ENCODE measurements around the gene GPS2.
A peak's percentile ranks its signal among the peaks of the same experiment; 100 is the strongest.

Gene GPS2

GRCh38 chr17:7314719-7315569 is at the start of gene GPS2:
GPS2 (minus strand) TSS chr17:7315360; CDS start chr17:7315052, 308 bp downstream.
- H3K4me1 ChIP-seq (ENCODE audit: control insufficient read depth, insufficient read depth, low read length): peaks cover 46% of the 10 kb centered on the region
- H3K4me3 ChIP-seq (ENCODE audit: low read length): peak within 1 kb of the TSS; percentile 90
- H3K27me3 ChIP-seq (replicated peaks; ENCODE audit: control insufficient read depth, insufficient read depth, low read length): no peaks in the 10 kb centered on the region
- H3K9me3 ChIP-seq (ENCODE audit: control insufficient read depth, low read length): no peaks in the 10 kb centered on the region
- H3K9ac ChIP-seq (ENCODE audit: low read length): peak within 1 kb of the TSS; percentile 91
- peaks cover 67% of the 10 kb centered on the region for H3K36me3 ChIP-seq (ENCODE audit: control insufficient read depth, insufficient read depth, low read length, severe bottlenecking)
- peak; percentile 93 for DNase-seq (ENCODE audit: low read depth)

- H3K4me3 ChIP-seq (ENCODE audit: low read length): no peak overlapping the region
- no peak for DNase-seq (ENCODE audit: low read depth)
- no peaks in the 10 kb centered on the region for H3K36me3 ChIP-seq (ENCODE audit: control insufficient read depth, insufficient read depth, low read length, severe bottlenecking)
- no peak overlapping the region for H3K9ac ChIP-seq (ENCODE audit: low read length)
- H3K9me3 ChIP-seq (ENCODE audit: control insufficient read depth, low read length): no peaks in the 10 kb centered on the region
- H3K4me1 ChIP-seq (ENCODE audit: control insufficient read depth, insufficient read depth, low read length): peaks cover 9% of the 10 kb centered on the region
- H3K27me3 ChIP-seq (replicated peaks; ENCODE audit: control insufficient read depth, insufficient read depth, low read length): no peaks in the 10 kb centered on the region
Observed at GRCh38 chr17:7363311-7363710, 48.2 kb upstream of the GPS2 start.

GRCh38 chr17:7361906-7362305 is 46.7 kb upstream of the GPS2 start:
- no peak for DNase-seq (ENCODE audit: low read depth)
- Histone ChIP-seq H3K36me3 (ENCODE audit: control insufficient read depth, insufficient read depth, low read length, severe bottlenecking) (no peaks in the 10 kb centered on the region), H3K9me3 (ENCODE audit: control insufficient read depth, low read length) (no peaks in the 10 kb centered on the region), H3K4me1 (ENCODE audit: control insufficient read depth, insufficient read depth, low read length) (peaks cover 9% of the 10 kb centered on the region), H3K27me3 (replicated peaks; ENCODE audit: control insufficient read depth, insufficient read depth, low read length) (no peaks in the 10 kb centered on the region), H3K9ac (ENCODE audit: low read length) (no peak overlapping the region), H3K4me3 (ENCODE audit: low read length) (no peak overlapping the region)

- H3K9ac ChIP-seq (ENCODE audit: low read length): no peak overlapping the region
- H3K4me1 ChIP-seq (ENCODE audit: control insufficient read depth, insufficient read depth, low read length): peaks cover 30% of the 10 kb centered on the region
- no peaks in the 10 kb centered on the region for H3K27me3 ChIP-seq (replicated peaks; ENCODE audit: control insufficient read depth, insufficient read depth, low read length)
- DNase-seq (ENCODE audit: low read depth): no peak
- no peaks in the 10 kb centered on the region for H3K9me3 ChIP-seq (ENCODE audit: control insufficient read depth, low read length)
- no peaks in the 10 kb centered on the region for H3K36me3 ChIP-seq (ENCODE audit: control insufficient read depth, insufficient read depth, low read length, severe bottlenecking)
- H3K4me3 ChIP-seq (ENCODE audit: low read length): no peak overlapping the region
Observed at GRCh38 chr17:7357381-7357780, 42.2 kb upstream of the GPS2 start.

GRCh38 chr17:7356756-7357155 is 41.6 kb upstream of the GPS2 start:
- H3K4me1 ChIP-seq (ENCODE audit: control insufficient read depth, insufficient read depth, low read length): peaks cover 31% of the 10 kb centered on the region
- DNase-seq (ENCODE audit: low read depth): no peak

GRCh38 chr17:7356072-7356549 is 41.0 kb upstream of the GPS2 start:
- DNase-seq (ENCODE audit: low read depth): peak; percentile 82
- H3K4me3 ChIP-seq (ENCODE audit: low read length): no peak overlapping the region
- H3K4me1 ChIP-seq (ENCODE audit: control insufficient read depth, insufficient read depth, low read length): peaks cover 31% of the 10 kb centered on the region
- peak overlapping the region; percentile 27 for H3K9ac ChIP-seq (ENCODE audit: low read length)
- H3K27me3 ChIP-seq (replicated peaks; ENCODE audit: control insufficient read depth, insufficient read depth, low read length): no peaks in the 10 kb centered on the region
- H3K9me3 ChIP-seq (ENCODE audit: control insufficient read depth, low read length): no peaks in the 10 kb centered on the region
- H3K36me3 ChIP-seq (ENCODE audit: control insufficient read depth, insufficient read depth, low read length, severe bottlenecking): no peaks in the 10 kb centered on the region

More at GRCh38 chr17:7356756-7357155, 41.6 kb upstream of the GPS2 start:
- Histone ChIP-seq H3K36me3 (ENCODE audit: control insufficient read depth, insufficient read depth, low read length, severe bottlenecking) (no peaks in the 10 kb centered on the region), H3K27me3 (replicated peaks; ENCODE audit: control insufficient read depth, insufficient read depth, low read length) (no peaks in the 10 kb centered on the region), H3K9ac (ENCODE audit: low read length) (no peak overlapping the region), H3K4me3 (ENCODE audit: low read length) (no peak overlapping the region), H3K9me3 (ENCODE audit: control insufficient read depth, low read length) (no peaks in the 10 kb centered on the region)

GRCh38 chr17:7355573-7355972 is 40.4 kb upstream of the GPS2 start:
- DNase-seq (ENCODE audit: low read depth): no peak
- no peaks in the 10 kb centered on the region for H3K27me3 ChIP-seq (replicated peaks; ENCODE audit: control insufficient read depth, insufficient read depth, low read length)
- H3K9me3 ChIP-seq (ENCODE audit: control insufficient read depth, low read length): no peaks in the 10 kb centered on the region

GRCh38 chr17:7355053-7355452 is 39.9 kb upstream of the GPS2 start, which contains the start of gene TMEM95:
TMEM95 (plus strand) TSS chr17:7355156; CDS start chr17:7355205, 49 bp downstream.
- peak; percentile 49 for DNase-seq (ENCODE audit: low read depth)
- H3K36me3 ChIP-seq (ENCODE audit: control insufficient read depth, insufficient read depth, low read length, severe bottlenecking): no peaks in the 10 kb centered on the region
- no peaks in the 10 kb centered on the region for H3K27me3 ChIP-seq (replicated peaks; ENCODE audit: control insufficient read depth, insufficient read depth, low read length)
- H3K9ac ChIP-seq (ENCODE audit: low read length): peak within 1 kb of the TSS; percentile 100
- H3K4me3 ChIP-seq (ENCODE audit: low read length): peak within 1 kb of the TSS; percentile 97
- no peaks in the 10 kb centered on the region for H3K9me3 ChIP-seq (ENCODE audit: control insufficient read depth, low read length)
- peaks cover 34% of the 10 kb centered on the region for H3K4me1 ChIP-seq (ENCODE audit: control insufficient read depth, insufficient read depth, low read length)

More at GRCh38 chr17:7355573-7355972, 40.4 kb upstream of the GPS2 start:
- H3K36me3 ChIP-seq (ENCODE audit: control insufficient read depth, insufficient read depth, low read length, severe bottlenecking): no peaks in the 10 kb centered on the region
- H3K9ac ChIP-seq (ENCODE audit: low read length): peak overlapping the region; percentile 27
- no peak overlapping the region for H3K4me3 ChIP-seq (ENCODE audit: low read length)
- peaks cover 34% of the 10 kb centered on the region for H3K4me1 ChIP-seq (ENCODE audit: control insufficient read depth, insufficient read depth, low read length)

GRCh38 chr17:7354262-7354843 is 39.2 kb upstream of the GPS2 start:
- H3K9me3 ChIP-seq (ENCODE audit: control insufficient read depth, low read length): no peaks in the 10 kb centered on the region
- peak overlapping the region; percentile 97 for H3K4me3 ChIP-seq (ENCODE audit: low read length)
- H3K9ac ChIP-seq (ENCODE audit: low read length): peak overlapping the region; percentile 100
- H3K4me1 ChIP-seq (ENCODE audit: control insufficient read depth, insufficient read depth, low read length): peaks cover 41% of the 10 kb centered on the region
- no peaks in the 10 kb centered on the region for H3K27me3 ChIP-seq (replicated peaks; ENCODE audit: control insufficient read depth, insufficient read depth, low read length)
- no peaks in the 10 kb centered on the region for H3K36me3 ChIP-seq (ENCODE audit: control insufficient read depth, insufficient read depth, low read length, severe bottlenecking)
- no peak for DNase-seq (ENCODE audit: low read depth)

GRCh38 chr17:7352910-7353635 is 37.9 kb upstream of the GPS2 start:
- H3K9ac ChIP-seq (ENCODE audit: low read length): peak overlapping the region; percentile 100
- no peak for DNase-seq (ENCODE audit: low read depth)
- peaks cover 53% of the 10 kb centered on the region for H3K4me1 ChIP-seq (ENCODE audit: control insufficient read depth, insufficient read depth, low read length)
- no peaks in the 10 kb centered on the region for H3K27me3 ChIP-seq (replicated peaks; ENCODE audit: control insufficient read depth, insufficient read depth, low read length)
- H3K4me3 ChIP-seq (ENCODE audit: low read length): peak overlapping the region; percentile 97
- H3K9me3 ChIP-seq (ENCODE audit: control insufficient read depth, low read length): no peaks in the 10 kb centered on the region
- H3K36me3 ChIP-seq (ENCODE audit: control insufficient read depth, insufficient read depth, low read length, severe bottlenecking): no peaks in the 10 kb centered on the region

- Histone ChIP-seq H3K4me3 (ENCODE audit: low read length) (peak overlapping the region; percentile 97), H3K9me3 (ENCODE audit: control insufficient read depth, low read length) (no peaks in the 10 kb centered on the region), H3K4me1 (ENCODE audit: control insufficient read depth, insufficient read depth, low read length) (peaks cover 56% of the 10 kb centered on the region), H3K27me3 (replicated peaks; ENCODE audit: control insufficient read depth, insufficient read depth, low read length) (no peaks in the 10 kb centered on the region), H3K36me3 (ENCODE audit: control insufficient read depth, insufficient read depth, low read length, severe bottlenecking) (no peaks in the 10 kb centered on the region), H3K9ac (ENCODE audit: low read length) (peak overlapping the region; percentile 100)
- no peak for DNase-seq (ENCODE audit: low read depth)
Observed at GRCh38 chr17:7352503-7352889, 37.3 kb upstream of the GPS2 start.

All from adipocyte (in vitro differentiated cells).